H9 (cell line): Measurements from ENCODE around the gene CDH23. TPM values are rescaled to one million over a fixed set of nuclear protein-coding genes. Genes with fewer than 3 reads are reported as not detected.

ENCODE experiments used
- DNase-seq: peaks from one replicate; pipeline ENCODE4 v3.0.0-alpha.2; 2017
- H2AFZ ChIP-seq: one replicate; pipeline ENCODE4 v1.6.1; 2013; ENCODE audit warnings: mild to moderate bottlenecking, low read length, control low read depth, moderate library complexity
- H2AK5ac ChIP-seq: 2 replicates; pipeline ENCODE4 v1.6.1; 2013; ENCODE audit warnings: low read length, control low read depth, mixed read lengths; ENCODE audit not compliant: insufficient read length
- H2BK120ac ChIP-seq: one replicate; pipeline ENCODE4 v1.6.1; 2013; ENCODE audit warnings: low read depth, mild to moderate bottlenecking, low read length, control low read depth, inconsistent platforms; ENCODE audit not compliant: poor library complexity, severe bottlenecking
- H2BK12ac ChIP-seq: 2 replicates; pipeline ENCODE4 v1.6.1; 2013; ENCODE audit warnings: low read length, control low read depth, mixed read lengths, low read depth; ENCODE audit not compliant: insufficient read length
- H2BK15ac ChIP-seq: 2 replicates; pipeline ENCODE4 v1.6.1; 2013; ENCODE audit warnings: low read depth, low read length, control low read depth
- H2BK20ac ChIP-seq: one replicate; pipeline ENCODE4 v1.6.1; 2013; ENCODE audit warnings: low read depth, mild to moderate bottlenecking, low read length, control low read depth, inconsistent platforms; ENCODE audit not compliant: poor library complexity, severe bottlenecking
- H2BK5ac ChIP-seq: 2 replicates; pipeline ENCODE4 v1.6.1; 2013; ENCODE audit warnings: low read length, control low read depth, mixed read lengths; ENCODE audit not compliant: insufficient read length
- H3K14ac ChIP-seq: 2 replicates; pipeline ENCODE4 v1.6.1; 2013; ENCODE audit warnings: low read length, control low read depth; ENCODE audit not compliant: insufficient read depth
- H3K18ac ChIP-seq: 2 replicates; pipeline ENCODE4 v1.6.1; 2013; ENCODE audit warnings: low read depth, mild to moderate bottlenecking, mixed read lengths, low read length, control low read depth; ENCODE audit not compliant: insufficient read length
- H3K23ac ChIP-seq: 2 replicates; pipeline ENCODE4 v1.6.1; 2013; ENCODE audit warnings: low read length, control low read depth, mixed read lengths, low read depth; ENCODE audit not compliant: insufficient read length
- H3K23me2 ChIP-seq: 2 replicates; pipeline ENCODE4 v1.6.1; 2013; ENCODE audit warnings: low read depth, mild to moderate bottlenecking, mixed read lengths, low read length, control low read depth; ENCODE audit not compliant: insufficient read length, poor library complexity, severe bottlenecking
- H3K27ac ChIP-seq: 2 replicates; pipeline ENCODE4 v1.5.1; 2013; ENCODE audit warnings: low read length, control low read depth, mixed read lengths, low read depth; ENCODE audit not compliant: insufficient read length
- H3K27me3 ChIP-seq: 2 replicates; pipeline ENCODE4 v1.6.1; 2013; ENCODE audit warnings: low read length, control low read depth, inconsistent platforms; ENCODE audit not compliant: insufficient read depth
- H3K4ac ChIP-seq: 2 replicates; pipeline ENCODE4 v1.6.1; 2013; ENCODE audit warnings: low read depth, mild to moderate bottlenecking, control low read depth, inconsistent platforms, low read length, moderate library complexity
- H3K4me1 ChIP-seq: 2 replicates; pipeline ENCODE4 v1.6.1; 2013; ENCODE audit warnings: low read length, control low read depth, inconsistent platforms; ENCODE audit not compliant: insufficient read depth
- H3K4me2 ChIP-seq: 2 replicates; pipeline ENCODE4 v1.6.1; 2013; ENCODE audit warnings: low read length, control low read depth, mixed read lengths; ENCODE audit not compliant: insufficient read length, insufficient read depth
- H3K56ac ChIP-seq: 2 replicates; pipeline ENCODE4 v1.6.1; 2013; ENCODE audit warnings: low read depth, mild to moderate bottlenecking, mixed read lengths, low read length, control low read depth; ENCODE audit not compliant: insufficient read length
- H3K79me1 ChIP-seq: 2 replicates; pipeline ENCODE4 v1.6.1; 2013; ENCODE audit warnings: low read depth, mild to moderate bottlenecking, moderate library complexity, low read length, control low read depth, inconsistent platforms; ENCODE audit not compliant: insufficient read depth, poor library complexity, severe bottlenecking
- H3K79me2 ChIP-seq: 2 replicates; pipeline ENCODE4 v1.6.1; 2013; ENCODE audit warnings: low read length, control low read depth, inconsistent platforms; ENCODE audit not compliant: insufficient read depth
- H3K9ac ChIP-seq: 2 replicates; pipeline ENCODE4 v1.6.1; 2013; ENCODE audit warnings: low read length, control low read depth, mixed read lengths; ENCODE audit not compliant: insufficient read length; ENCODE audit errors: extremely low read depth
- H3K9me3 ChIP-seq: one replicate; pipeline ENCODE4 v1.6.1; 2013; ENCODE audit warnings: low read depth, low read length, inconsistent platforms; ENCODE audit not compliant: control insufficient read depth
- H3T11ph ChIP-seq: one replicate; pipeline ENCODE4 v1.6.1; 2013; ENCODE audit warnings: mild to moderate bottlenecking, low read length, control low read depth, inconsistent platforms
- H4K20me1 ChIP-seq: one replicate; pipeline ENCODE4 v1.6.1; 2013; ENCODE audit not compliant: control insufficient read depth, insufficient read length, insufficient read depth
- H4K5ac ChIP-seq: 2 replicates; pipeline ENCODE4 v1.6.1; 2013; ENCODE audit warnings: low read depth, mild to moderate bottlenecking, mixed read lengths, low read length, control low read depth; ENCODE audit not compliant: insufficient read length
- H4K8ac ChIP-seq: replicated peaks from 2 replicates; pipeline ENCODE4 v1.6.1; 2013; ENCODE audit warnings: low read length, control low read depth, mixed read lengths, low read depth; ENCODE audit not compliant: insufficient read length
- H4K91ac ChIP-seq: 2 replicates; pipeline ENCODE4 v1.6.1; 2013; ENCODE audit warnings: low read depth, mild to moderate bottlenecking, moderate library complexity, mixed read lengths, low read length, control low read depth; ENCODE audit not compliant: insufficient read length
- H3K27ac Mint-ChIP-seq, 3 experiments: 2 replicates in 2 of 3; 3 replicates in 1 of 3; pipeline ENCODE4 v1.8.0; 2020 to 2021; ENCODE audit warnings: mixed read lengths in 3 of 3, mild to moderate bottlenecking in 1 of 3, moderate library complexity in 1 of 3
- H3K27me3 Mint-ChIP-seq: 2 replicates; pipeline ENCODE4 v1.8.0; 2021; ENCODE audit warnings: low read depth, mild to moderate bottlenecking, moderate library complexity, mixed read lengths
- H3K36me3 Mint-ChIP-seq, 3 experiments: 2 replicates in 2 of 3; 3 replicates in 1 of 3; pipeline ENCODE4 v1.8.0; 2020 to 2021; ENCODE audit warnings: low read depth in 3 of 3, mixed read lengths in 3 of 3; ENCODE audit not compliant: insufficient read depth in 1 of 3
- H3K4me1 Mint-ChIP-seq, 2 experiments: 2 replicates each; pipeline ENCODE4 v1.8.0; 2020; ENCODE audit warnings: mixed read lengths in 2 of 2
- H3K4me3 Mint-ChIP-seq, 2 experiments: 2 replicates in 1 of 2; 3 replicates in 1 of 2; pipeline ENCODE4 v1.8.0; 2020 to 2021; ENCODE audit warnings: mild to moderate bottlenecking in 2 of 2, mixed read lengths in 2 of 2, moderate library complexity in 1 of 2
- H3K9me3 Mint-ChIP-seq, 2 experiments: 2 replicates in 1 of 2; 3 replicates in 1 of 2; pipeline ENCODE4 v1.8.0; 2020; ENCODE audit warnings: mild to moderate bottlenecking in 2 of 2, mixed read lengths in 2 of 2, moderate library complexity in 1 of 2
- CTCF ChIP-seq: fragments of 200-600 bp; sonication (generic); conservative IDR thresholded peaks from 3 replicates; pipeline ENCODE4 v1.8.0; 2021; ENCODE audit warnings: antibody characterized with exemption, mild to moderate bottlenecking
- WGBS: extraction: QIAGEN DNeasy Blood & Tissue Kit; methylation state at CpG from one replicate; pipeline ENCODE4 v1.1.7; 2013; ENCODE audit warnings: missing lambda C conversion rate, low lambda C conversion rate, mixed read lengths; ENCODE audit not compliant: insufficient read length; ENCODE audit errors: extremely low coverage; 5-methylcytosine and 5-hydroxymethylcytosine counted together
- total RNA-seq: library from RNA; stranded (reverse); gene quantifications from 2 replicates; pipeline ENCODE4 v1.2.1, GENCODE V29; 2021

CDH23 gene
- total RNA-seq, 1 experiment from 2014 or later = 2.1 TPM

- Histone ChIP-seq H2BK120ac (no peak overlapping the region), H3K4ac (no peak overlapping the region), H3K14ac (no peak overlapping the region), H4K91ac (no peak overlapping the region), H2BK5ac (no peak overlapping the region), H3K4me1 (no peaks in the 10 kb centered on the region), H3K27ac (no peak overlapping the region), H2BK12ac (no peak overlapping the region), H2AFZ (no peak overlapping the region), H3T11ph (no peak overlapping the region), H2BK15ac (no peak overlapping the region), H3K23me2 (no peaks in the 10 kb centered on the region), H4K20me1 (no peaks in the 10 kb centered on the region), H3K4me2 (no peak overlapping the region), H2AK5ac (no peak overlapping the region), H3K79me1 (no peaks in the 10 kb centered on the region), H2BK20ac (no peak overlapping the region), H3K56ac (no peak overlapping the region), H4K8ac (no peak overlapping the region), H3K18ac (no peak overlapping the region), H4K5ac (no peak overlapping the region), H3K27me3 (no peaks in the 10 kb centered on the region), H3K9ac (no peak overlapping the region), H3K79me2 (no peaks in the 10 kb centered on the region), H3K9me3 (no peaks in the 10 kb centered on the region), H3K23ac (no peak overlapping the region)
- DNase-seq = no peak
- Mint-ChIP-seq H3K36me3 (no peaks in the 10 kb centered on the region), H3K9me3 (no peaks in the 10 kb centered on the region; a peak in 2 of 5 replicates), H3K4me3 (no peak overlapping the region), H3K27me3 (peaks cover 2% of the 10 kb centered on the region), H3K4me1 (peaks cover 17 to 41% of the 10 kb centered on the region in 2 experiments), H3K27ac (no peak overlapping the region)
- no CpG with 5 or more reads among the region's 4 CpGs for whole genome bisulfite sequencing
- no peak for TF ChIP-seq CTCF
Observed at GRCh38 chr10:71749396-71749795, 352.7 kb downstream of the CDH23 start.
